Common myeloid progenitor, CD34-positive (primary cell): ENCODE results near the gene ZNF230.
A peak's percentile ranks its signal among the peaks of the same experiment; 100 is the strongest.

Source experiments
- CTCF ChIA-PET: fragments of 350-600 bp; sonication (Branson Sonifier 250); formaldehyde crosslinking; loops from one replicate; lab custom pipeline; 2021; ENCODE audit warnings: antibody characterized with exemption; lab: Charles Lee
- POLR2A ChIA-PET: fragments of 350-600 bp; sonication (Branson Sonifier 250); formaldehyde crosslinking; loops from one replicate; lab custom pipeline; 2021; ENCODE audit warnings: antibody characterized with exemption; lab: Charles Lee
- DNase-seq, 3 donors: peaks; one replicate each; pipeline versions ENCODE4 v3.0.0 to v3.0.0-alpha.2; 2013
- H3K27ac ChIP-seq, 2 experiments: 1 replicate in 1 of 2; 2 replicates in 1 of 2; pipeline ENCODE4 v1.7.0; 2013; ENCODE audit warnings: inconsistent platforms in 2 of 2, low read length in 2 of 2, mild to moderate bottlenecking in 2 of 2, low read depth in 1 of 2, moderate library complexity in 1 of 2; ENCODE audit not compliant: severe bottlenecking in 2 of 2, insufficient read depth in 1 of 2, poor library complexity in 1 of 2
- H3K27me3 ChIP-seq, 5 experiments: replicated peaks in 2 of 5; 1 replicate in 3 of 5; 2 replicates in 2 of 5; pipeline versions ENCODE4 v1.6.1 to v1.7.0; 2013; ENCODE audit warnings: low read length in 4 of 5, mild to moderate bottlenecking in 2 of 5, moderate library complexity in 2 of 5, inconsistent platforms in 1 of 5; ENCODE audit not compliant: insufficient read depth in 5 of 5, control insufficient read depth in 4 of 5
- H3K36me3 ChIP-seq, 4 experiments: 1 replicate in 2 of 4; 2 replicates in 2 of 4; pipeline versions ENCODE4 v1.6.1 to v1.7.0; 2013; ENCODE audit warnings: low read length in 3 of 4, control low read depth in 1 of 4, mild to moderate bottlenecking in 1 of 4; ENCODE audit not compliant: control insufficient read depth in 4 of 4, insufficient read depth in 4 of 4
- H3K4me1 ChIP-seq, 4 experiments: 1 replicate in 3 of 4; 2 replicates in 1 of 4; pipeline versions ENCODE4 v1.6.1 to v1.7.1; 2013; ENCODE audit warnings: low read length in 3 of 4, mild to moderate bottlenecking in 3 of 4, control low read depth in 1 of 4, inconsistent platforms in 1 of 4, moderate library complexity in 1 of 4; ENCODE audit not compliant: control insufficient read depth in 4 of 4, insufficient read depth in 4 of 4; ENCODE audit errors: control extremely low read depth in 1 of 4
- H3K4me3 ChIP-seq, 7 experiments: 1 replicate in 4 of 7; 2 replicates in 3 of 7; pipeline versions ENCODE4 v1.5.1 to v1.7.0; 2013; ENCODE audit warnings: mild to moderate bottlenecking in 7 of 7, low read length in 6 of 7, moderate library complexity in 6 of 7, inconsistent platforms in 2 of 7, low read depth in 2 of 7, control low read depth in 1 of 7; ENCODE audit not compliant: insufficient read depth in 4 of 7, control insufficient read depth in 1 of 7; ENCODE audit errors: extremely low read depth in 1 of 7
- H3K9me3 ChIP-seq, 5 experiments: 1 replicate in 4 of 5; 2 replicates in 1 of 5; pipeline versions ENCODE4 v1.6.1 to v1.7.1; 2013; ENCODE audit warnings: low read length in 4 of 5, mild to moderate bottlenecking in 2 of 5, inconsistent platforms in 1 of 5, low read depth in 1 of 5, moderate library complexity in 1 of 5; ENCODE audit not compliant: control insufficient read depth in 4 of 5, insufficient read depth in 2 of 5; ENCODE audit errors: control extremely low read depth in 1 of 5
- WGBS: methylation state at CpG from one replicate; pipeline ENCODE4 v1.1.5; 2013; ENCODE audit not compliant: insufficient coverage; 5-methylcytosine and 5-hydroxymethylcytosine counted together

ZNF230 gene

GRCh38 chr19:44005973-44006372 is 3.2 kb downstream of the ZNF230 start:
- 100% methylated on average over 1 of the region's 1 CpG for WGBS
- peaks cover 21 to 51% (median 42%) of the 10 kb centered on the region in 5 experiments for H3K9me3 ChIP-seq

GRCh38 chr19:44007473-44007872 is 4.7 kb downstream of the ZNF230 start:
- WGBS: 100% methylated on average over 6 of the region's 6 CpGs
- Histone ChIP-seq H3K4me1 (peaks cover 2 to 13% (median 9%) of the 10 kb centered on the region in 4 experiments), H3K27me3 (no peaks in the 10 kb centered on the region), H3K36me3 (peaks cover 43 to 63% (median 47%) of the 10 kb centered on the region in 4 experiments), H3K9me3 (peaks cover 22 to 65% (median 51%) of the 10 kb centered on the region in 5 experiments), H3K27ac (no peak overlapping the region), H3K4me3 (no peak overlapping the region)
- POLR2A ChIA-PET: no interaction called here
- CTCF ChIA-PET: no interaction called here
- DNase-seq: no peak

More at GRCh38 chr19:44005973-44006372, 3.2 kb downstream of the ZNF230 start:
- ChIA-PET POLR2A (no interaction called here), CTCF (no interaction called here)
- H3K4me3 ChIP-seq: no peak overlapping the region
- peaks cover 2 to 19% (median 15%) of the 10 kb centered on the region in 4 experiments for H3K4me1 ChIP-seq
- H3K27me3 ChIP-seq: no peaks in the 10 kb centered on the region
- DNase-seq: peak; percentile 32 to 73 (median 65)
- peaks cover 35 to 48% (median 39%) of the 10 kb centered on the region in 4 experiments for H3K36me3 ChIP-seq
- H3K27ac ChIP-seq: no peak overlapping the region

- Histone ChIP-seq H3K36me3 (peaks cover 43 to 70% (median 48%) of the 10 kb centered on the region in 4 experiments), H3K4me1 (peaks cover 0 to 3% (median under 1%) of the 10 kb centered on the region in 4 experiments), H3K4me3 (peak overlapping the region in 1 of 7 experiments; percentile 13), H3K9me3 (peaks cover 24 to 81% (median 55%) of the 10 kb centered on the region in 5 experiments), H3K27ac (no peak overlapping the region), H3K27me3 (no peaks in the 10 kb centered on the region)
- ChIA-PET CTCF (no interaction called here), POLR2A (no interaction called here)
- WGBS: 97% methylated on average over 3 of the region's 5 CpGs
- peak in 1 of 3 donors; percentile 11 for DNase-seq
Observed at GRCh38 chr19:44010468-44010867, 7.7 kb downstream of the ZNF230 start.

- H3K4me1 ChIP-seq: peaks cover 0 to under 1% (median 0%) of the 10 kb centered on the region in 4 experiments
- POLR2A ChIA-PET: no interaction called here
- WGBS: no CpG with 5 or more reads among the region's 2 CpGs
- no peak overlapping the region for H3K27ac ChIP-seq
- no peaks in the 10 kb centered on the region for H3K36me3 ChIP-seq
- H3K27me3 ChIP-seq: no peaks in the 10 kb centered on the region
- DNase-seq: no peak
- no peak overlapping the region for H3K4me3 ChIP-seq
- H3K9me3 ChIP-seq: peaks cover 2 to 34% (median 7%) of the 10 kb centered on the region in 5 experiments
- CTCF ChIA-PET: no interaction called here
Observed at GRCh38 chr19:44019498-44019897, 16.7 kb downstream of the ZNF230 start.

- Histone ChIP-seq H3K4me3 (no peak overlapping the region), H3K27ac (no peak overlapping the region), H3K9me3 (peaks cover 2 to 24% (median 7%) of the 10 kb centered on the region in 5 experiments), H3K27me3 (no peaks in the 10 kb centered on the region), H3K4me1 (peaks cover 0 to 12% (median 11%) of the 10 kb centered on the region in 4 experiments), H3K36me3 (no peaks in the 10 kb centered on the region)
- CTCF ChIA-PET: no interaction called here
- no peak for DNase-seq
- POLR2A ChIA-PET: no interaction called here
Observed at GRCh38 chr19:44021221-44021620, 18.5 kb downstream of the ZNF230 start.

GRCh38 chr19:44024900-44025216 is 22.1 kb downstream of the ZNF230 start:
- POLR2A ChIA-PET: interaction anchor here (0.9 to 1.1 kb wide), 2 partner anchors 22 to 26 kb away, joined by 4 to 5 read pairs; partner anchors contain the start of gene ZNF230
- peaks cover 0 to 12% (median 12%) of the 10 kb centered on the region in 4 experiments for H3K4me1 ChIP-seq
- WGBS: 33% methylated on average over 3 of the region's 4 CpGs
- no peaks in the 10 kb centered on the region for H3K27me3 ChIP-seq
- DNase-seq: no peak
- CTCF ChIA-PET: no interaction called here
- peak overlapping the region in 1 of 2 experiments; percentile 87 for H3K27ac ChIP-seq
- H3K9me3 ChIP-seq: peaks cover 10 to 37% (median 23%) of the 10 kb centered on the region in 5 experiments
- peak overlapping the region in 6 of 7 experiments; percentile 85 to 97 (median 93) for H3K4me3 ChIP-seq
- peaks cover 24 to 33% (median 27%) of the 10 kb centered on the region in 4 experiments for H3K36me3 ChIP-seq

- CTCF ChIA-PET: interaction anchor here (0.6 kb wide), 1 partner anchor 285 kb away, joined by 4 read pairs; no protein-coding TSS in a partner anchor
- WGBS: 5% methylated on average over 24 of the region's 37 CpGs
Observed at GRCh38 chr19:44025217-44025936, 22.6 kb downstream of the ZNF230 start, which contains the start of gene ZNF222. Gene ZNF222, plus strand, starts transcription at chr19:44025379. Its CDS starts 58 bp downstream, at chr19:44025437.

More at GRCh38 chr19:44025217-44025936, 22.6 kb downstream of the ZNF230 start, which contains the start of gene ZNF222:
- peak within 1 kb of the TSS; percentile 74 to 87 for H3K27ac ChIP-seq
- peaks cover 24 to 38% (median 31%) of the 10 kb centered on the region in 4 experiments for H3K36me3 ChIP-seq
- peak; percentile 94 to 97 (median 97) for DNase-seq
- POLR2A ChIA-PET: interaction anchor here (0.9 to 1.1 kb wide), 2 partner anchors 23 to 26 kb away, joined by 4 to 5 read pairs; partner anchors contain the start of gene ZNF230
- peak within 1 kb of the TSS; percentile 85 to 97 (median 95) for H3K4me3 ChIP-seq
- no peaks in the 10 kb centered on the region for H3K27me3 ChIP-seq
- H3K9me3 ChIP-seq: peaks cover 15 to 39% (median 28%) of the 10 kb centered on the region in 5 experiments
- peaks cover 0 to 12% (median 12%) of the 10 kb centered on the region in 4 experiments for H3K4me1 ChIP-seq
